Measurements from ENCODE around the gene HECW1. TPM values are rescaled to one million over a fixed set of nuclear protein-coding genes. Genes with fewer than 3 reads are reported as not detected.

The HECW1 gene
- total RNA-seq, 1 experiment from 2014 or later: not detected

DNA sequence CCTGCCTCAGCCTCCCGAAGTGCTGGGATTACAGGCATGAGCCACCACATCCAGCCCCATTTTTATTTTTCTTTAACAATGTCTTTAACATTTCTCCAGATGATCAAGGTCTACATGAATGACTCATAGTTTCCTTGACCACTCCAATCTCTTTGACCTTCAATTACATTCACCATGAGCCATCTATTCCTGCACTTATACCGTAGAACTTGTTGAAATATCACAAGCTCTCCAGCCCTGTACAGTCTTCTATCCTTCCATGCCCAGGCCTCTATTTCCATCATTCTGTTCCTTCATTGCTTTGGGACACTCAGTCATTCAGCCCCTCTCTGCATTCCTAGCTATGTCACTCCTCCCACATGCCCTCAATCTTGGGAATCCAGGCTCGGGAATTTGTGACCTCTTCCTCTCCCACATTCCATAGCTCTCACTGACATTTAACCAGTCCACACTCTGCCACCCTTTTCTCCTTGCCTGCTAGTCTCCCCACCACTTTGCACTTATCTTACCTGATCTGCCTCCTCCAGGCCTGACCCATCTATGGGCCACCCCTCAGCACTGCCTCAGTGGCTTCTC is 318.7 kb downstream of the HECW1 start:
- DNase-seq (ENCODE audit: low spot score): no peak

DNA sequence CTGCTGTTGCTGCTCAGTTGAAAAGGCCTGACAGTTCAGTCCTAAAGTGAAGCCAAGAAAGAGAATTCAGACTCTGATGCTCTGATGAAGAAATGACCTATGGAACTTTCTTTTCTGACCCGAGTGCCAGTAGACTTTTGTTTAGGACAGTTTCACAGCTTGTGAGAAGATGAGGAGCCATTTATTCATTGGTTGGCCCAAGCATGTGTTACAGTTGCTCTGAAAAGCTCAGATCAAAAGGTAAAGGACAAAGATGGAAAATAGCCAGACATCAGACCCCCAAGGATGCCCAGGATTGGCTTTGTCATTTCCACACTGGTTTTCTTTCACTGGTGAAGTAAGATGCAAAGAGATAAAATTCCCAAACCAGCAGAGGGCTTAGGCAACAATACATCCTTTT is 321.2 kb downstream of the HECW1 start:
- DNase-seq (ENCODE audit: low spot score): no peak

DNA sequence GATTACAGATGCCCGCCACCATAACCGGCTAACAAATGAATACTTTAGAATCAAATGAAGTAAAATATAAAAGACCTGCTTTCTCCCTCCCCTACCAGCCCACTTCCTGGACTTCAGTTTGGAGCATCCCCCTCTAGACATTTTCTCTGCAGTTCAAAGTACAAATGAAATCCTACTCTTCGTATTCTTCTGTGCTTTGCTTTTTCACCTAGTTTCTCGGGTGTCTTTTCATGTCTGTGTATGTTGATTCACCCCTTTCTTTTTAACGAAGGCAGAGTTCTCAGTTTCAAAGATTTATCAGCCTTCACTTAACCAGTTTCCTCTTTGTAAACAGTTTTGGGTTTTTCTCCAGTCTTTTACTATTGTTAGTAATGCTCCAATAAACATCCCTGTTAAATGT is 324.6 kb downstream of the HECW1 start:
- no peak for DNase-seq (ENCODE audit: low spot score)

DNA sequence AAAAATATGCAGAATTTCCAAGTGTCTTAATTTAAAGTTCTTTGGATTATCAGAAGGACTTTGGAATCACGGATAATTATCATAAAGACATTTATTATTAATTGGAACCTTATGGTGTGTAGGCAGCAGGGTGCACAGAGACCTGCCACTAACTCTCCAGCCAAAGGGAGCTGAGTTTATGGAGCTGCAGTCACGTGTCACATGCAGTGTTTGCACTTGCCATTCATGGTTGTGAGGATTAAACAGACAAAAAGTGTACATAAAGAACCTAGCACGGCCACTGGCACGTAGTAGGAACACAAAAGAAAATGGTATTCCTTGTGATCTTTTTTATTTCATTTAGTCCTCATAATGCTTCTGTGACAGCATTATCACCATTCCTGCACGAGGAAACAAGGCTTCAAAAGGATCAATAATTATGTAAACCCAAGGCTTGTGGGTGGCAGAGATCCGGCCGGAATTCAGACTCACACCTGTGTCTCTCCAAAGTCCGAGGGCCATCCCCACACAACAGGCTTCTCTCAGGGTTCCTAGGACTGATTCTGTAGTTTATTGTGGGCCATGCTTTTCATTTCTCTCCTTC is 326.5 kb downstream of the HECW1 start:
- no peak for DNase-seq (ENCODE audit: low spot score)

DNA sequence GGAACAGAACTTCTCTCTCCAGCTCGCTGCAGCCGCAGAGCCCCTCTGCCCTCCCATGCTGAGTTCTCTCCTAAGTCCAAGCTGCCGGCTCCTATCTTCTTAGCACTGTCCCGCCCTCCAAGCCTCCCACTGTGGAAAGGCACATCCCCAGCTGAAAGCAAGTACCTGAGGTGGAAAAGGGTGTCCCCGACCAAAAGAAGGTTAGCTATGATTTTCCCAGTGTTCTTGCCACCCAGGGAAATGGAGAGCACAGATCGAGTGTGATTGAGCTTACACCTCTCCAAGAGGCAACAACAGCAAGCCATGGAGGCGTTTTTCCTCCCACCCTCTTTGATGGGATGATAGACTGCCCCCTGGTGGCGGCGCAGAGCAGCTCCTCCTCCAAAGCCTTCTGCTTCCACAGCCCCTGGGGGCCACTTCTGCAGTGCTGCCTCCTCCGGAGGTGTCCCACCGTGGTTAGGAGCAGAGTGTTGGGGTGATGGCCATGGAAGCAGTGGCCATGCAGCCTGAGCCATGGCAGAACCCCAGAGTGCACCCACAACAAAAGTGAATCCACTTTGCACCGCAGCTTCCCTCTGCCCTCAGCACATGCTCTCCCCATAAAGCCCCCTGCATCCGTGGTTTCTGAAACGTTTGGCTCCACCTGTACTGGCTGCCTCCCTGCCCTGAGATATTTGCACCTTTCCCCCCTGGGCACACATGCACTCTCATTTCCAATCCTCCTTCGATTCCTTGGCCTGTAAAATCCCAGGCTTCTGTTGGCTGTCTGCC is 327.4 kb downstream of the HECW1 start:
- peak; percentile 59 for DNase-seq (ENCODE audit: low spot score)

DNA sequence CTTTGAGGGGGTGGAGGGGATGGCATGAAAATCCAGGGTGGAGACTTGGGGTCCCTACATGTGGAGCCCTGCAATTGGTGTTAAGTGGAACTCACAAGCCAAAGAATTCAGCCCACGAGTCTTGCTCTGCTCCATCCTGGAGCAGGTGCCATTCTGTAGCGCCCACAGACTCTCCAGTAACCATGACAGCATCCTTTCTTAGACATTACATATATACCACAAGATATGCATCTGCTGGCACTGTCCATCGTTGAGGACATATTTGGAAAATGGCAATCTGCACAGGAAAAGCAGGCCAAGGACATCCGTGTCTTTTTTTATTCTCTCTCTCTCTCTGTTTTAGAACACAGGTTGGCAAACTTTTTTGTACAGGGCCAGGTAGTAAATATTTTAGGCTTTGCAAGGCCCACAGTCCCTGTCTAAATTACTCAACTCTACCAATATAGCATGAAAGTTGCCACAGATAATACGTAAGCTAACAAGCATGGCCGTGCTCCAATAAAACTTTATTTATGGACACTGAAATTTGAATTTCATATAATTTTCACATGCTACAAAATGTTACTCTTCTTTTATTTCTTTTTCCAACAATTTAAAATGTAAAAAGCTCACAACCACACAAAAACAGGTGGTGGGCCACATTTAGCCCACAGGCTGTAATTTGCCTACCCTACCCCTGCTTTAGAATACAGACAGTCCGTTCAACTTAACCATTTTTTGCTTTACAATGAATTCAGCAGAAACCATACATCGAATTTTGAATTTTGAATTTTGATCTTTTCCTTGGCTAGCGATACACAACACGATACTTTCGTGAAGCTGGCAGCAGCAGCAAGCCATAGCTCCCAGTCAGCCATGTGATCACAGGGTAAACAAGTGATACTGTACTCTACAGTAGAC is 329.0 kb downstream of the HECW1 start:
- no peak for DNase-seq (ENCODE audit: low spot score)

DNA sequence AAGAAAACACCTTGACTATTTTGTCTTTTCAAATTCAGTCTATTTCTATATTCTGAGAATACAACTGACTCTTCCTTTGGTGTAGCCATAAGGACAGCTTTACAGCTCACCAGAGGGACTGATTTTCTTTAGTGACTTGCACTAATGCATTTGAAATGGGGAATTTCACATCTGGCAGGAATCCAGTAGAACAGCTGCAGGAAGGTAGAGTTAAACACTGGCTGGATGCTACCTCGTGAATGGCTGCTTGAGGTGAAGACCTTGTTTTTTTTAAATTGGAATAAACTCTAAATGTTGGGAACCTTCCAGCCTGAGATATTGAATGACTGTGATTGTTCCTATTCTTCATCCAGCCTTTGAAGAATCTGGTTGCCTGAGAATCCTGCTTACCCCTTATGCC is 330.9 kb downstream of the HECW1 start:
- no peak for DNase-seq (ENCODE audit: low spot score)

DNA sequence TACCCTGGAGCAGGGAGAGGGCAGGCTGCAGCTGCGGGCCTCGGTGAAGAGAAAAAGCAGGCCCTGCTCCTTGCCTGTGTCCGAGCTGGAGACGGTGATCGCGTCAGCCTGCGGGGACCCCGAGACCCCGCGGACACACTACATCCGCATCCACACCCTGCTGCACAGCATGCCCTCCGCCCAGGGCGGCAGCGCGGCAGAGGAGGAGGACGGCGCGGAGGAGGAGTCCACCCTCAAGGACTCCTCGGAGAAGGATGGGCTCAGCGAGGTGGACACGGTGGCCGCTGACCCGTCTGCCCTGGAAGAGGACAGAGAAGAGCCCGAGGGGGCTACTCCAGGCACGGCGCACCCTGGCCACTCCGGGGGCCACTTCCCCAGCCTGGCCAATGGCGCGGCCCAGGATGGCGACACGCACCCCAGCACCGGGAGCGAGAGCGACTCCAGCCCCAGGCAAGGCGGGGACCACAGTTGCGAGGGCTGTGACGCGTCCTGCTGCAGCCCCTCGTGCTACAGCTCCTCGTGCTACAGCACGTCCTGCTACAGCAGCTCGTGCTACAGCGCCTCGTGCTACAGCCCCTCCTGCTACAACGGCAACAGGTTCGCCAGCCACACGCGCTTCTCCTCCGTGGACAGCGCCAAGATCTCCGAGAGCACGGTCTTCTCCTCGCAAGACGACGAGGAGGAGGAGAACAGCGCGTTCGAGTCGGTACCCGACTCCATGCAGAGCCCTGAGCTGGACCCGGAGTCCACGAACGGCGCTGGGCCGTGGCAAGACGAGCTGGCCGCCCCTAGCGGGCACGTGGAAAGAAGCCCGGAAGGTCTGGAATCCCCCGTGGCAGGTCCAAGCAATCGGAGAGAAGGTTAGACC is 332.5 kb downstream of the HECW1 start:
- no peak for DNase-seq (ENCODE audit: low spot score)

DNA sequence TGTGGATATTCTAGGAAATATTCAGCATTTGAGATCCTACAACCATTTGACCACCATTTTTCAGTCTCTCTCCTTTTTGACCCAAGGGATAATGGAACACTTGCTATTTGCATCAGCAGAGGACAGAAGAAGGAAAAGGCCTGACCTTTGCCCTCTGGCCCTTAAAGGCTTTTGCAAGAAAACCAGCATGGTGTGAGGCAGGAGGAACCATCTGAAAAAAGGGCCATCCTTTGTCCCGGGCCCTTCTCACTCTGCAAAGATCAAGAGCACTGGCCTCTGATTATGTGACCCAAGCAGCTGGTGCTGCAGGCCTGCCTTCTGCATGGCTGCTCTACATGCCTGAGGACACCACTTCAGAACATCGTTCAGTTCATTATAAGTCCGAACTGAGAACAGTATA is 337.1 kb downstream of the HECW1 start:
- no peak for DNase-seq (ENCODE audit: low spot score)

DNA sequence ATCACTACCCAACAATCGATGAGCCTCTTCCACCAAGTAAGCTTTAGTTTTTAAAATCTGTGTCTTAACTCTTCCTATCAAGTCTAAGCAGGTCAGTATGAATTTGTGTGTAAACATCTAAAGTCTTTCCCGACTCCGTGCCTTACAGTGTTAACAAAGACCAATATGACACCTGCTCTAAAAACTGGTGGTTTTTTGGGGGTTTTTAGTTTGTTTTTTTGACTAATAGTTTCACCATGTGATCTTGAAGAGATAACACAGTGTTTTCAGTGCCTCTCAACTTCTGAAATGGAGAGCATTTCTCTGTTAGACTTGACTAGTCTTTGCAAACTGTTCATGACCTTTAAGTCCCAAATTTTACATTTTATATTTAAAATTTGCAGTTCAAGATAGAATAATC is 338.4 kb downstream of the HECW1 start:
- DNase-seq (ENCODE audit: low spot score): no peak

DNA sequence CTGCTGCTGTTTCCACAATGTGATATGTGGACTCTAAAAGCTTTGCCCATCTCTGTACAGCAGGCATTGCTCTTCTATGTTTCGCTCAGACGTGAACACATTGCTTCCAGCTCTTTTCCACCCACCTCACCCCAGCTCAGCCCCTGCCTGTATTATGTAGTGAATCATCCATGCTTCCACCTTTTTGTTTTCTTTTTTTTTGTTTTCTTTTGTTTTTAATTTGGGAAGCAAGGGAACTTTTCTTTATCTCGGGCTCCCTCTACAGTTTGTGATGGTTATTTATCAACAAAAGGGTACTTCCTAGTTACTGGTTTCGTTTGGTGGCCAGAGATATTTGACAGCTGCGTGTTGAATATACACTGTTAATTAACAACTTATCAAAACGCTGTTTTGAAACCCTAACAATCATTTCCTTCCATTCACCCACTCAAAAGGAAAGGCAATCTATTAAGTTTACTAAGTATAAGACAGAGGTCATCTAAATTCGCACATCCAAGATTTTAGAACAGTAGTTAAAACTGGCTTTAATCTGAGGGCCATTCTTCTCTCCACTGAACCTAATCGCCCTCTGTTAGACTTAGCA is 342.6 kb downstream of the HECW1 start:
- DNase-seq (ENCODE audit: low spot score): peak; percentile 49

DNA sequence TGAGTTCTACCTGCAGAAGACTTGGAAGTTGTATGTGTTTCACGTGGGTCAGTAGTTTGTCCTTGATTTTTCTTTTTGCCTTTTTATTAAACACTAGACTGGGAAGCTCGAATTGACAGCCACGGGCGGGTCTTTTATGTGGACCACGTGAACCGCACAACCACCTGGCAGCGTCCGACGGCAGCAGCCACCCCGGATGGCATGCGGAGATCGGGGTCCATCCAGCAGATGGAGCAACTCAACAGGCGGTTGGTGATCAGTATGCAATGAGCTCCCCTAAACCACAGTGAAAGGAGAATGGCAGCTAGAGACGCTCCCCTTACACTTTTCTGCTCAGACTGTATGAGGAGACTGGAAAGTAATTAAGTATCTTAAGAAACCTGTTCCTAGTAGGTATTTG is 343.8 kb downstream of the HECW1 start:
- no peak for DNase-seq (ENCODE audit: low spot score)

DNA sequence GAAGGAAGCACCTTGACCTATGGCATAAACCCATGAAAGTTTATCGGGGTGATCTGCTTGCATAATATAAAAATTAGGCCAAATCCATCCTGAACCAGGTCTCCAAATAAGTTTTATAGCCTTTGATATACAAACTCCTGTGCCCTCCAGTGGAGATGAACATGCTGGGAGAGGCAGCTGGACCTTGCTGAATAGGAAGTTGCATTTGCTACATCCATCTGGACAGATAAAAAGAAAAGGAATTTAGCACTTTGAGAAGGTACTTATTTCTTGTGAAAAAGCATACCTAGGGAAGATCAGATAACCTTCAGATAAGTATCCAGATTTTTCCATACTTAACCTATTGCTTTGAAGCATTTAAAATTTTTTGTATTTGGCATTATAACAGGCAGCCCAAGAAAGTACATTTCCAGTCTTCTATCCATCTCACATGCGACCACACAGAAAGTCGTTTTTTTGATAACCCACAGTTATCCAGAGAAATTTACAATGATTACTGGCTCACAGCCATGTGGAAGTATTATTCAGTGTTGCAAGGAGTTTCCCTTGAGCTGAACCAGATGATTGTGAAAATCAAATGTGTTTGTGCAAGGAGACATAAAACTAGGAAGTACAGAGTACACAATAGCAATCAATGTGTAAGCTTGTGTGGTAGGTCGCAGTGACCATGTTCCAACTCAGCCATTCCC is 346.0 kb downstream of the HECW1 start:
- no peak for DNase-seq (ENCODE audit: low spot score)

DNA sequence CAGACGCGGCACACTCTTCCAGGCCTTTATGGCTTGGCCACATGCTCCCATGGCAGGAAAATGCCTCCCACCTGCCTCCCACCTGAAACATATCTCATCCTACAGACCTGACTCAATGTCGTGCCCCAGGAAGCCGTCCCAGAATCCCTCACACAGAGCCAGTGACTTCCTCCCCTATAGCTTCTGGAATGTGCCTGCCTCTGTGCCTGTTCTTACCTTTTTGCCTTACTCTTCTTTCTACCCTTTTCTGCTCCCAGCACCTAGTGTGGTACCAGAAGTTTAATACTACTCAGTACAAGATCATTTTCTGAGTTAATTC is 346.5 kb downstream of the HECW1 start:
- no peak for DNase-seq (ENCODE audit: low spot score)

DNA sequence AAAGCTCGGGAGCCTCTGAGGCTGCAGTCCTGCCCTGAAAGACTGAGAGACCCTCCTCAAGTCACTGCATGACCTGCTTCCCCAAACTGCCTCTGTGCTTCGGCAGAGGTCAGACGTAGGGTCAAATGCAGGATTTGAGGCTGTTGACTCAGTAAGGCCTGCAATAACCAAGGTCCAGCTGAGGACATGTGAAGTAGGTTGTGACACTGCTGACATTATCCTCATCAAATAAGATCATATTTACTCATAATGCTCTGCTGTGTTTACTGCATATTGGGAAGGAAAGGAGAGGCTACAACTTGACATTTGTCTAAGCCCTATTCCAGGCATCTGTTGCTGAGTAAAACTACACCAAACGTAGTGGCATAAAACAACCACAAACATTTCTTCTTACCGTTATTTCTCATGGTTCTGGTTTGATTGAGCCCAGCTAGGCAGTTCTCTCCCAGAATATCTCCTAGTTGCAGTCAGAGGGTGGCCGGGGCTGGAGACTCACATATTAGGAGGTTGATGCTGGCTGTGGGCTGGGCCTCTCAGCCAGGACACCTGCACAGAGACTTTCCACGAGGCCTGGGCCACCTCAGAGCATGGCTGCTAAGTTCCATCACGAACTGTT is 348.4 kb downstream of the HECW1 start:
- no peak for DNase-seq (ENCODE audit: low spot score)

DNA sequence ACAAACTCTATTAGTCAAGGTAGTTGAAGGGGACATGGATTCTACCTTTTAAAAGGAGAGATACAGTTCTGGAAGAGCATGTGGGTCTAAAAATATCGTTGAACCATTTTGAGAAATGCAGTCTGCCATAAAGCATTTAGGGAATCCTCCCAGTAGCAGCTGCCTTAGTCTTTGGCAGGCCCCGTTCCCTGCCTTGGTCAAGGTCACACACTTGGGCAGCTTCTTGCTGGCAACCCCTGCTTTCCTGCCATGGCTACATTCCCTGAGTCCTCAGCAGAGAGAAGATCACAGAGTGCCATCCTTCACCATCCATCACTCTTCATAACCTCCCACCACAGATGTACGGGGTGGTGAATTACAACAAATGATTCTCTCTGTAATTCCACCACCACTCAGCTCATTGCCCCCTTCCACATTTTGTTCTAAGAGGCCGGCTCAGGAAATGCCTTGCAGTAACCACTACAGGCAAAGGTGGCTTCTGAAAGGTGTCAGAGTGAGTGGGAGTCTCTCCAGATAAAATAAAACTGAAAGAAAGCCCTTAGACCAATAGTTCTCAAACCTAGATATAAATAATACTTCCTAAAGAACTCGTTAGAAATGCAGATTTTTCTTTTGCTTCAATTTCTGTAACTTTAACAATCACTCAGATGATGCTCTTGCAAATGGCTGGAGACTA is 349.0 kb downstream of the HECW1 start:
- DNase-seq (ENCODE audit: low spot score): no peak

DNA sequence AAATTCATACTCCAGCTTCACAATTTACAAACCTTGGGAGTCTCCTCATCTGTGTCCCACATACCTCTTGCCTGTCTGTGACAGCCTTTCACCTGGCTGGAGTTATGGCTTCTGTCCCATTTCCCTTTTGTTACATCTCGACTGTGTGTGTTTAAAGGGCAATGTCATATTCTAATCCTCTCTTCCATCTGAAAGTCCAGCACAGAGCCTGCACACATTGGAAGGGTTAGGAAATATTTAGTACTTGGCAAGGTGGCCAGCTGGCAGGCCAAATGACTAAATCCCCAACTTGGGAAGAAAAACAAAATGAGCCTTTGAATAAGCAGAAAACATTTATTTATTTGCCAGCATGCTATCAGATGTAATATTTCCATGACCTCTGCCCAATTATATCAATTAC is 350.4 kb downstream of the HECW1 start:
- no peak for DNase-seq (ENCODE audit: low spot score)

DNA sequence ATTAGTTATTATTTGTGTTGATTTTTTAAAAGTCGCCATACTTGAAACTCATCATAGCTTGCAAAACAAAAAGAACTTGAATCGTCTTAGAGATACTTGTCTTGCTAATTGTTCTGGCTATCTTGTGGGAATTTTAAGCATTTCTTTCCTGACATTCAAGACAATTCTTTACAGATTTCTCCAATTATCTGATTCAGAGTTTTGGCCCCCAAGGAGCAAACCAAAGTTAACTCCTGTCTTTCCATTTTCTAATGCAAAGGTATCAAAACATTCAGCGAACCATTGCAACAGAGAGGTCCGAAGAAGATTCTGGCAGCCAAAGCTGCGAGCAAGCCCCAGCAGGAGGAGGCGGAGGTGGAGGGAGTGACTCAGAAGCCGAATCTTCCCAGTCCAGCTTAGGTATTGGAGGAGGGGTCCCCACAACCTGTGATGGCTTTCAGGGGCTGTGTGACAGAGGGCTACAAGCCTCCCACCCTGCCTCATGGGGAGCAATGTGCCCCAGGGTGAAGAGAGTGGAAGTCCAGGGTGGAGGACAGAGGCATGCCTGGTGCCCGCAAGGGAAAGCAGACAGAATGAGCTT is 351.0 kb downstream of the HECW1 start:
- DNase-seq (ENCODE audit: low spot score): no peak
